ENCODE measurements around the gene ROCK2. TPM values are rescaled to one million over a fixed set of nuclear protein-coding genes. Genes with fewer than 3 reads are reported as not detected.

Gene ROCK2
- total and polyA plus RNA-seq, 2 of the 8 experiments (the other 6 are each of a cell fraction or from before 2014, with no cell fraction given) = 2.7 to 29.0 TPM

GRCh38 chr2:11305958-11306357 lies 38.5 kb downstream of the ROCK2 start (continued):
- no peak for TF ChIP-seq HDAC2 (IDR thresholded peaks at IDR 0.05; ENCODE audit: borderline replicate concordance in 1 of 2, low read depth in 2 of 2, low read length in 2 of 2)
- TF ChIP-seq POU5F1 (IDR thresholded peaks at IDR 0.05; ENCODE audit: low read depth, low read length) = no peak

Measured in H1 (cell line).